Mesothelial cell of epicardium (in vitro differentiated cells): ENCODE measurements around the gene ZFYVE9. TPM values are rescaled to one million over a fixed set of nuclear protein-coding genes. Genes with fewer than 3 reads are reported as not detected.
"Not testable (repeated sequence)": the region's sequence is repeated elsewhere in the genome, so short reads cannot be mapped to it uniquely, and the experiment has no call there.

Source experiments
- DNase-seq, 2 experiments: peaks; one replicate each; pipeline ENCODE4 v3.0.0; 2021; ENCODE audit warnings: low spot score in 2 of 2; ENCODE audit not compliant: unreplicated experiment in 2 of 2
- H3K27ac Mint-ChIP-seq: 2 replicates; pipeline ENCODE4 v1.8.0; 2021; ENCODE audit warnings: mixed read lengths
- H3K27me3 Mint-ChIP-seq: 2 replicates; pipeline ENCODE4 v1.8.0; 2021; ENCODE audit warnings: low read depth, mixed read lengths
- H3K36me3 Mint-ChIP-seq: 2 replicates; pipeline ENCODE4 v1.8.0; 2021; ENCODE audit warnings: mixed read lengths
- H3K4me1 Mint-ChIP-seq: 2 replicates; pipeline ENCODE4 v1.8.0; 2021; ENCODE audit warnings: mixed read lengths
- H3K4me3 Mint-ChIP-seq: 2 replicates; pipeline ENCODE4 v1.8.0; 2021; ENCODE audit warnings: mild to moderate bottlenecking, moderate library complexity, mixed read lengths
- H3K9me3 Mint-ChIP-seq: 2 replicates; pipeline ENCODE4 v1.8.0; 2021; ENCODE audit warnings: mixed read lengths
- total RNA-seq: library from RNA; stranded (reverse); gene quantifications from 3 replicates; pipeline ENCODE4 v1.2.1, GENCODE V29; 2021
- TF ChIP-seq, protein P1 (sequence below): fragments of 200-600 bp; sonication (generic); IDR thresholded peaks from one replicate; pipeline ENCODE4 v1.5.0; 2021; ENCODE audit warnings: antibody characterized with exemption; ENCODE audit not compliant: unreplicated experiment

ZFYVE9 gene
- total RNA-seq, 1 donor from 2014 or later, result 33.3 TPM

DNA sequence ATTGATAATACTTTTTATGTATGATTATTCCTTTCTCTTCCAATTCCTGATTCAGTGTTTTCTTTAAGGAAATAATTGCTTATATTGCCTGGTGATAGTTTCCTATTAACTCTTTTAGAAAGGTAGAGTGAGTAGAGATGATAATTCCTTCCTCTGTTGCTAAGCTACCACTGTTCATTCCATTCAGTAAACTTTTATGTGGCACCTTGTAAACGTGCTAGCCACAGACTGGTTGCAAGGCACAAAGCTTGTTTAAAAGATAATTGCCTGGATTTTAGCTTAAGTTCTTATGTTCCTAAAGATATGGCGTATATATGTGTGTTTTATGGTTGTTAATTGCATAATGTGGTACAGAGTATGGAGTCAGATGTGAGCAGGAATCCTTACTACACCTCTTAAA is 3.2 kb downstream of the ZFYVE9 start:
- Mint-ChIP-seq H3K27me3 (no peaks in the 10 kb centered on the region), H3K4me1 (peaks cover 21% of the 10 kb centered on the region), H3K9me3 (no peaks in the 10 kb centered on the region), H3K4me3 (no peak overlapping the region), H3K27ac (no peak overlapping the region), H3K36me3 (no peaks in the 10 kb centered on the region)
- DNase-seq, result no peak
- TF ChIP-seq, protein P1, sequence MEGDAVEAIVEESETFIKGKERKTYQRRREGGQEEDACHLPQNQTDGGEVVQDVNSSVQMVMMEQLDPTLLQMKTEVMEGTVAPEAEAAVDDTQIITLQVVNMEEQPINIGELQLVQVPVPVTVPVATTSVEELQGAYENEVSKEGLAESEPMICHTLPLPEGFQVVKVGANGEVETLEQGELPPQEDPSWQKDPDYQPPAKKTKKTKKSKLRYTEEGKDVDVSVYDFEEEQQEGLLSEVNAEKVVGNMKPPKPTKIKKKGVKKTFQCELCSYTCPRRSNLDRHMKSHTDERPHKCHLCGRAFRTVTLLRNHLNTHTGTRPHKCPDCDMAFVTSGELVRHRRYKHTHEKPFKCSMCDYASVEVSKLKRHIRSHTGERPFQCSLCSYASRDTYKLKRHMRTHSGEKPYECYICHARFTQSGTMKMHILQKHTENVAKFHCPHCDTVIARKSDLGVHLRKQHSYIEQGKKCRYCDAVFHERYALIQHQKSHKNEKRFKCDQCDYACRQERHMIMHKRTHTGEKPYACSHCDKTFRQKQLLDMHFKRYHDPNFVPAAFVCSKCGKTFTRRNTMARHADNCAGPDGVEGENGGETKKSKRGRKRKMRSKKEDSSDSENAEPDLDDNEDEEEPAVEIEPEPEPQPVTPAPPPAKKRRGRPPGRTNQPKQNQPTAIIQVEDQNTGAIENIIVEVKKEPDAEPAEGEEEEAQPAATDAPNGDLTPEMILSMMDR, result no peak

DNA sequence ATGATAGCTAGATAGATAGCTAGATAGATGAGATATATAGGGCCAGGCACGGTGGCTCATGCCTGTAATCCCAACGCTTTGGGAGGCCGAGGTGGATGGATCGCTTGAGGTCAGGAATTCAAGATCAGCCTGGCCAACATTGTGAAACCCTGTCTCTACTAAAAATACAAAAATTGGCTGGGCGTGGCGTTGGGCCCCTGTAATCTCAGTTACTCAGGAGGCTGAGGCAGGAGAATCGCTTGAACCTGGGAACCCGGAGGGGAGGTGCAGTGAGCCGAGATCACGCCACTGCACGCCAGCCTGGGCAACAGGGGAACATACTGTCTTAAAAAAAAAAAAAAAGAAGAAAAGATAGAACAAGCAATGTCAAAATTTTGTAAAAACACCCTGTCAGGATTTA is 8.6 kb downstream of the ZFYVE9 start:
- H3K27me3 Mint-ChIP-seq, H3K4me3 Mint-ChIP-seq, DNase-seq, H3K27ac Mint-ChIP-seq, H3K36me3 Mint-ChIP-seq, H3K4me1 Mint-ChIP-seq, H3K9me3 Mint-ChIP-seq: not testable (repeated sequence)

DNA sequence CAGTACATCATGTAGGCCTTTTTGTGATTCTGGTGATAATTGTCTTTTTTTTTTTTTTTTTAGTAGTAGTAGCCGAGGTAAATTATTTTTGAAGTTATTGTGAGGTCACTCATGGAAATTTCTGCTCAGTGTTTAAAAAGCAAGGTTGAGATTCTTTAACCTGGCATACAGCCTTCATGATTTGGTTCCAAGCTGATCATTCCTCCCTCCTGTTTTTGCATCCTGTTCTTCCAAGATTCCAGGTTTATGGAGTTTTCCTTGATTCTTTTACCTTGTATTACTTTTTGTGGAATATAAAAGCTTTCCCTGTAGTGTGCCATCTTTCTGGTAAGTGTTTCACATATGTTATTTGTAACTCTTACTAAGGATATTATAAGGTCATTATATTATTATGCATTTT is 9.1 kb downstream of the ZFYVE9 start:
- no peak overlapping the region for H3K4me3 Mint-ChIP-seq
- TF ChIP-seq, protein P1, result no peak
- H3K36me3 Mint-ChIP-seq, result no peaks in the 10 kb centered on the region
- H3K9me3 Mint-ChIP-seq, result no peaks in the 10 kb centered on the region
- H3K27me3 Mint-ChIP-seq, result no peaks in the 10 kb centered on the region
- no peaks in the 10 kb centered on the region for H3K4me1 Mint-ChIP-seq
- H3K27ac Mint-ChIP-seq, result peak overlapping the region; percentile 30
- DNase-seq, result no peak

DNA sequence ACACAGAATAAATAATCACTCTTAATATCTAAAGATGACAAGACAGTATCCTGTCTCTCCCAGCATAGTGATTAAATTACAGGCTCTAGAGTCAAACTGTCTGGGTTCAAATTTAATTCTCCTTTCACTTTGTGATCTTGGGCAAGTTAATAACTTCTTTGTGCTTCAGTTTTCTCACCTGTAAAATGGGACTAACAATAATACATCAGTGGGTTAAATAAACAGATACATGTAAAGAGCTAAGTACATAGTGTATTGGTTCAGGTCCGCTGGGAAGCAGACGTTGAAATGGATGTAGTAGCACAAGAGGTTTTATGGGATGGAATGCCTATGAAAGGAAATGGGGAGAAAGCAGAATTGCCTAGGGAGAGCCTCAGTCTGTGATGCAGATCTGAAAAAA is 10.7 kb downstream of the ZFYVE9 start:
- Mint-ChIP-seq H3K27ac (no peak overlapping the region), H3K9me3 (peaks cover under 1% of the 10 kb centered on the region), H3K36me3 (peaks cover under 1% of the 10 kb centered on the region), H3K27me3 (no peaks in the 10 kb centered on the region), H3K4me1 (no peaks in the 10 kb centered on the region), H3K4me3 (no peak overlapping the region)
- no peak for DNase-seq
- TF ChIP-seq, protein P1, result no peak

DNA sequence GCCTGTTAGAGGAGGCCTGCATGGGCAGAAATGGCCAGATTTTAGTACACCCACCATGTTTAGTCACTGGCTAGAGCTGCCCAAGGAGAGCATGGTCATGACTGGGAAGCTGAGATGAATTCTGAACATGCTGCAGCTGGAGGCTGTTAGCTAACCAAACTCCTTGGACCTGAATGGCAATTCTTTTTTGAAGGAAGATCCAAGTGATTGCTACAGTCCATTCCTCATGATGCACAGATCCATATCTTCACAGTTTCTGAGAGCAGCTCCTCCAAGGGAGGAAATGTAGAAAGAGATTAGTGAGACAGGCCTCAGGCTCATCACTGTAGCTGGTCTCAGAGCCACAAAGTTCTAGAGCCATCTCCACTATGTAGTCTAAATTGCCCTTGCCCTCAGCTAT is 11.1 kb downstream of the ZFYVE9 start:
- H3K4me3 Mint-ChIP-seq, result no peak overlapping the region
- DNase-seq, result no peak
- H3K27me3 Mint-ChIP-seq, result no peaks in the 10 kb centered on the region
- TF ChIP-seq, protein P1, result no peak
- peaks cover 5% of the 10 kb centered on the region for H3K9me3 Mint-ChIP-seq
- H3K4me1 Mint-ChIP-seq, result no peaks in the 10 kb centered on the region
- H3K36me3 Mint-ChIP-seq, result peaks cover 5% of the 10 kb centered on the region
- no peak overlapping the region for H3K27ac Mint-ChIP-seq

DNA sequence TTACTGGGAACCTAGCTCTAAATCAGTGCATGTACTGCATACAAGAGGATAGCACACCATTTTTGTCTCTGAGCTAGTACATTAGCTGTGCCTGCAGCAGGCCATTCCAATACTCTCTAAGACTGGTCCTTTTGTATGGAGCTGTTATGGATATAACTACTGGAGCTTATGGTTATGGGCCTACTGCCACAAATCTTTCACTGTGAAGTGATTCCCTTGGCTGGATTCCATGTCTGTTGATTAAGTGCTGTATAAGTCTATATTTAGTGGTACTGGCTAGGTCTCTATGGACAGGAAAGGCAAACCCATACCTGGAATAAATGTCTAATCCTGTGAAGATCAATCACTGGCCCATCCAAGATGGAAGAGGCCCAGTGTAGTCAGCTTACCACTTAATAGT is 12.0 kb downstream of the ZFYVE9 start:
- Mint-ChIP-seq H3K4me3 (no peak overlapping the region), H3K27me3 (no peaks in the 10 kb centered on the region), H3K36me3 (peaks cover 10% of the 10 kb centered on the region), H3K4me1 (no peaks in the 10 kb centered on the region), H3K9me3 (peaks cover 9% of the 10 kb centered on the region), H3K27ac (no peak overlapping the region)
- TF ChIP-seq, protein P1, result no peak
- DNase-seq, result no peak
